HEK293T (cell line): Measurements from ENCODE around the gene ZNF358.

Source experiments
- ARNT ChIP-seq: fragments of 450-650 bp; IDR thresholded peaks from 2 replicates; pipeline ENCODE4 v1.6.1; 2017; ENCODE audit warnings: mild to moderate bottlenecking
- BHLHE40 ChIP-seq: fragments of 450-650 bp; IDR thresholded peaks from 2 replicates; pipeline ENCODE4 v1.6.1; 2016; ENCODE audit warnings: mild to moderate bottlenecking, moderate library complexity, borderline replicate concordance
- CTBP1 ChIP-seq: fragments of 450-650 bp; IDR thresholded peaks from 2 replicates; pipeline ENCODE4 v1.6.1; 2016; ENCODE audit warnings: borderline replicate concordance
- ELF4 ChIP-seq: fragments of 450-650 bp; IDR thresholded peaks from 2 replicates; pipeline ENCODE4 v1.6.1; 2017; ENCODE audit warnings: antibody characterized with exemption
- FOXA1 ChIP-seq: fragments of 450-650 bp; IDR thresholded peaks from 2 replicates; pipeline ENCODE4 v1.6.1; 2016; ENCODE audit warnings: mild to moderate bottlenecking
- FOXM1 ChIP-seq: fragments of 450-650 bp; IDR thresholded peaks from 2 replicates; pipeline ENCODE4 v1.6.1; 2017; ENCODE audit warnings: mild to moderate bottlenecking, borderline replicate concordance
- HDGF ChIP-seq: fragments of 450-650 bp; IDR thresholded peaks from 2 replicates; pipeline ENCODE4 v1.6.1; 2017; ENCODE audit warnings: antibody characterized with exemption, borderline replicate concordance
- SP1 ChIP-seq: fragments of 450-650 bp; IDR thresholded peaks from 2 replicates; pipeline ENCODE4 v1.6.1; 2017
- ZNF384 ChIP-seq: fragments of 450-650 bp; IDR thresholded peaks from 2 replicates; pipeline ENCODE4 v1.6.1; 2016

GRCh38 chr19:7469669-7470285 lies 46.1 kb upstream of the ZNF358 start:
- TF ChIP-seq BHLHE40 (no peak), HDGF (no peak), ZNF384 (no peak), FOXA1 (no peak), FOXM1 (no peak), CTBP1 (no peak), ELF4 (no peak), SP1 (no peak), ARNT (no peak)
